22Rv1 (cell line): Measurements from ENCODE around the gene ZBED4.

Experiments
- H3K27ac ChIP-seq: fragments of 450-650 bp; 2 replicates; pipeline ENCODE4 v1.5.1; 2017
- CTCF ChIP-seq: fragments of 450-650 bp; IDR thresholded peaks from 2 replicates; pipeline ENCODE4 v1.5.1; 2017; ENCODE audit warnings: mild to moderate bottlenecking
- ZFX ChIP-seq: fragments of 450-650 bp; IDR thresholded peaks from 2 replicates; pipeline ENCODE4 v1.6.1; 2017; ENCODE audit warnings: antibody characterized with exemption, borderline replicate concordance

Gene ZBED4

GRCh38 chr22:49869086-49869830, 15.6 kb downstream of the ZBED4 start:
- no peak for TF ChIP-seq CTCF
- no peak for TF ChIP-seq ZFX
- no peak overlapping the region for H3K27ac ChIP-seq

GRCh38 chr22:49869845-49870712, 16.4 kb downstream of the ZBED4 start:
- TF ChIP-seq ZFX = no peak
- no peak for TF ChIP-seq CTCF

GRCh38 chr22:49871482-49871881, 17.8 kb downstream of the ZBED4 start:
- TF ChIP-seq ZFX = no peak
- no peak for TF ChIP-seq CTCF
- H3K27ac ChIP-seq = peak overlapping the region; percentile 53

More at GRCh38 chr22:49869845-49870712, 16.4 kb downstream of the ZBED4 start:
- no peak overlapping the region for H3K27ac ChIP-seq

GRCh38 chr22:49872347-49872746, 18.7 kb downstream of the ZBED4 start:
- H3K27ac ChIP-seq = no peak overlapping the region
- no peak for TF ChIP-seq CTCF
- no peak for TF ChIP-seq ZFX

- H3K27ac ChIP-seq = no peak overlapping the region
- no peak for TF ChIP-seq CTCF
- no peak for TF ChIP-seq ZFX
Observed at GRCh38 chr22:49873228-49873940, 19.7 kb downstream of the ZBED4 start.

- no peak overlapping the region for H3K27ac ChIP-seq
- TF ChIP-seq ZFX (no peak), CTCF (no peak)
Observed at GRCh38 chr22:49877642-49878041, 24.0 kb downstream of the ZBED4 start.
